ENCODE results near the gene BICDL2. TPM values are rescaled to one million over a fixed set of nuclear protein-coding genes. Genes with fewer than 3 reads are reported as not detected.

BICDL2 gene
- polyA plus RNA-seq, 1 experiment: not detected

DNA sequence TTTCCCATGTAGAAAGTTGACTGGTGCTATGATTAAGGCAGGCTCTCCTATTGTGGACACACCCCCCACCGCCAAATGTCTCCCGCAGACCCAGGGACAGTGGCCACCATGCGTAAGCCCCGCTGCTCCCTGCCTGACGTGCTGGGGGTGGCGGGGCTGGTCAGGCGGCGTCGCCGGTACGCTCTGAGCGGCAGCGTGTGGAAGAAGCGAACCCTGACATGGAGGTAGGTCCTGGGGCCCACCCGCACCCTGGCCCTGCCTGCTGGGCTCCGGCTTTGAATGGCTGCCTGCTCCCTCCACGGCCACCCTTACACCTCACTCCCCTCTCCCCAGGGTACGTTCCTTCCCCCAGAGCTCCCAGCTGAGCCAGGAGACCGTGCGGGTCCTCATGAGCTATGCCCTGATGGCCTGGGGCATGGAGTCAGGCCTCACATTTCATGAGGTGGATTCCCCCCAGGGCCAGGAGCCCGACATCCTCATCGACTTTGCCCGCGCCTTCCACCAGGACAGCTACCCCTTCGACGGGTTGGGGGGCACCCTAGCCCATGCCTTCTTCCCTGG lies 13.3 kb upstream of the BICDL2 start:
- DNase-seq (ENCODE audit: low read depth, low spot score): no peak
- CTCF ChIA-PET: interaction anchor here (3.4 kb wide), 1 partner anchor 18 kb away, joined by 26 read pairs; no protein-coding TSS in a partner anchor
- Histone ChIP-seq H3K27ac (ENCODE audit: low read depth, low read length) (no peak overlapping the region), H3K27me3 (ENCODE audit: control insufficient read depth, insufficient read depth, low read length) (peaks cover 53% of the 10 kb centered on the region), H3K9me3 (ENCODE audit: control insufficient read depth, insufficient read depth, low read length) (no peaks in the 10 kb centered on the region; the same call in 1 of the 2 replicates), H3K4me3 (ENCODE audit: low read depth, low read length) (no peak overlapping the region)
- POLR2A ChIA-PET: no interaction called here
- TF ChIP-seq, protein P1, sequence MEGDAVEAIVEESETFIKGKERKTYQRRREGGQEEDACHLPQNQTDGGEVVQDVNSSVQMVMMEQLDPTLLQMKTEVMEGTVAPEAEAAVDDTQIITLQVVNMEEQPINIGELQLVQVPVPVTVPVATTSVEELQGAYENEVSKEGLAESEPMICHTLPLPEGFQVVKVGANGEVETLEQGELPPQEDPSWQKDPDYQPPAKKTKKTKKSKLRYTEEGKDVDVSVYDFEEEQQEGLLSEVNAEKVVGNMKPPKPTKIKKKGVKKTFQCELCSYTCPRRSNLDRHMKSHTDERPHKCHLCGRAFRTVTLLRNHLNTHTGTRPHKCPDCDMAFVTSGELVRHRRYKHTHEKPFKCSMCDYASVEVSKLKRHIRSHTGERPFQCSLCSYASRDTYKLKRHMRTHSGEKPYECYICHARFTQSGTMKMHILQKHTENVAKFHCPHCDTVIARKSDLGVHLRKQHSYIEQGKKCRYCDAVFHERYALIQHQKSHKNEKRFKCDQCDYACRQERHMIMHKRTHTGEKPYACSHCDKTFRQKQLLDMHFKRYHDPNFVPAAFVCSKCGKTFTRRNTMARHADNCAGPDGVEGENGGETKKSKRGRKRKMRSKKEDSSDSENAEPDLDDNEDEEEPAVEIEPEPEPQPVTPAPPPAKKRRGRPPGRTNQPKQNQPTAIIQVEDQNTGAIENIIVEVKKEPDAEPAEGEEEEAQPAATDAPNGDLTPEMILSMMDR (IDR thresholded peaks at IDR 0.05; ENCODE audit: low read depth, low read length): no peak

- ChIA-PET POLR2A (interaction anchor here (0.9 to 1.7 kb wide), 2 partner anchors 18 to 103 kb away, joined by 4 to 5 read pairs; partner anchors contain the start of gene IL32), CTCF (interaction anchor here (1.4 to 3.4 kb wide), 2 partner anchors 11 to 15 kb away, joined by 7 to 26 read pairs; no protein-coding TSS in a partner anchor)
- H3K4me3 ChIP-seq (ENCODE audit: low read depth, low read length): no peak overlapping the region
- no peaks in the 10 kb centered on the region; the same call in 1 of the 2 replicates for H3K9me3 ChIP-seq (ENCODE audit: control insufficient read depth, insufficient read depth, low read length)
- TF ChIP-seq, protein P1 (IDR thresholded peaks at IDR 0.05; ENCODE audit: low read depth, low read length): no peak
- H3K27ac ChIP-seq (ENCODE audit: low read depth, low read length): no peak overlapping the region
- no peak for DNase-seq (ENCODE audit: low read depth, low spot score)
- peaks cover 62% of the 10 kb centered on the region for H3K27me3 ChIP-seq (ENCODE audit: control insufficient read depth, insufficient read depth, low read length)
Measured at GRCh38 chr16:3047387-3047720, 10.6 kb upstream of the BICDL2 start.

GRCh38 chr16:3046641-3047386 lies 10.1 kb upstream of the BICDL2 start:
- TF ChIP-seq, protein P1 (IDR thresholded peaks at IDR 0.05; ENCODE audit: low read depth, low read length): no peak
- Histone ChIP-seq H3K4me3 (ENCODE audit: low read depth, low read length) (no peak overlapping the region), H3K27me3 (ENCODE audit: control insufficient read depth, insufficient read depth, low read length) (peaks cover 62% of the 10 kb centered on the region), H3K9me3 (ENCODE audit: control insufficient read depth, insufficient read depth, low read length) (no peaks in the 10 kb centered on the region; the same call in 1 of the 2 replicates), H3K27ac (ENCODE audit: low read depth, low read length) (no peak overlapping the region)
- CTCF ChIA-PET: interaction anchor here (3.4 kb wide), 1 partner anchor 15 kb away, joined by 26 read pairs; no protein-coding TSS in a partner anchor
- no peak for DNase-seq (ENCODE audit: low read depth, low spot score)
- POLR2A ChIA-PET: interaction anchor here (1.7 kb wide), 1 partner anchor 104 kb away, joined by 4 read pairs; no protein-coding TSS in a partner anchor

DNA sequence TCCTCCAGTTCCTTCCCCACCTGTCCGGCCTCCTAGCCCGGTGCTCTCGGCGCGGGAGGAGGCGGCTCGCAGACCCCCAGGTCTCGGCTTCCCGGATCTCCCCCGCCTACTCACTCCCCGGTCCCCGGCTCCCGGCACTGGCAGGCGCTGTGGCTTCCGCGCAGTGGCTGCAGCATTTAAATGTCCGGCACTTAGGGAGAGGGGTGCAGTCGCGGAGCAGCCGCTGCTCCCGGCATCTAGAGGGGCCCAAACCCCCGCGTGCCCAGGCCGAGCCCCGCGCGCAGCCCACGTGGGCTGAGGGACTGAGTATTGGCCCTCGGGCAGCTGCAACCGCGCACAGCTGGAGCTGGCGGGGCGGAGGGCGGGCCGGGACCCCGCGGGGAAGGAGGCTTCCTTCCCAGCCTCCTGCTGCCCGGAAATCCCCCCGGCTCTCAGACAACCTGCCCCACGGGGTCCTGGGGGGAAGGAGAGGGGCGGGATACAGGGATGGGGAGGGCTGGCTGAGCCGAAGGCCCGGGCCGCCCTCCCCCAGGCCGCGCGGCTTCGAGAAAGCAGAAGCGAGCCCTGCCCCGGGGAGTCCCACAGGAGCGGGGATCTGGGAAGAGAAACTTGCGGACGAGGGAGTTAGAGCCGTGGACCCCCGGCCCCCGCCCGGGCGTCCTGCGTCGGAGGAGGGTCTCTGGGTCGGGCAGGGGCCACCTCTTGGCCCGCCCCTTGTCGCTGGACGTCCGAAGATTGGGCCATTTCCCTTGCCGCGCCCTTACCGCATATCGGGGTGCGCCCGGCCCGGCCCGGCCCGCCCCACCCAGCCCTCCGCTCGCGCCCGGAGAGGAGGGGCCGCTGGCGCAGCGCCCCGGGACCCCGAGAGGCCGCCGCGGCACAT lies 9.3 kb upstream of the BICDL2 start, which contains the start of gene MMP25:
TSS of gene MMP25 (plus strand) at position 804 of the 883 bp plus-strand sequence. CDS start 357 bp downstream, outside the sequence.
- no peak within 1 kb of the TSS for H3K27ac ChIP-seq (ENCODE audit: low read depth, low read length)
- H3K9me3 ChIP-seq (ENCODE audit: control insufficient read depth, insufficient read depth, low read length): no peaks in the 10 kb centered on the region; the same call in 1 of the 2 replicates
- TF ChIP-seq, protein P1 (IDR thresholded peaks at IDR 0.05; ENCODE audit: low read depth, low read length): no peak
- peaks cover 60% of the 10 kb centered on the region for H3K27me3 ChIP-seq (ENCODE audit: control insufficient read depth, insufficient read depth, low read length)
- POLR2A ChIA-PET: interaction anchor here (1.1 kb wide), 2 partner anchors 25 to 83 kb away, joined by 3 to 4 read pairs; no protein-coding TSS in a partner anchor
- H3K4me3 ChIP-seq (ENCODE audit: low read depth, low read length): peak within 1 kb of the TSS; percentile 50
- CTCF ChIA-PET: interaction anchor here (2.2 kb wide), 1 partner anchor 13 kb away, joined by 7 read pairs; no protein-coding TSS in a partner anchor
- no peak for DNase-seq (ENCODE audit: low read depth, low spot score)

Data from AG04450 (cell line).